HepG2 (cell line): ENCODE measurements around the gene NOTUM. TPM values are rescaled to one million over a fixed set of nuclear protein-coding genes. Genes with fewer than 3 reads are reported as not detected.

Experiments used
- AKAP8 ChIP-seq: sonication (generic); formaldehyde crosslinking; IDR thresholded peaks from 2 replicates; pipeline ENCODE4 v1.5.1; 2020; ENCODE audit warnings: mild to moderate bottlenecking, missing genetic modification reagents
- ATF7 ChIP-seq, 2 experiments: fragments of 450-650 bp in 1 of 2; sonication (generic) in 1 of 2; formaldehyde crosslinking in 1 of 2; IDR thresholded peaks; 2 replicates each; pipeline versions ENCODE4 v1.4.0 to v1.6.1; 2016 to 2020; ENCODE audit warnings: antibody characterized with exemption in 1 of 2, mild to moderate bottlenecking in 1 of 2, missing genetic modification reagents in 1 of 2
- CENPBD1 ChIP-seq: sonication (generic); formaldehyde crosslinking; IDR thresholded peaks from 2 replicates; pipeline ENCODE4 v1.8.0; 2022; ENCODE audit warnings: missing genetic modification reagents, low read depth, mild to moderate bottlenecking, borderline replicate concordance
- ELF1 ChIP-seq: sonication (generic); formaldehyde crosslinking; IDR thresholded peaks from 2 replicates; pipeline ENCODE4 v1.4.0; 2020; ENCODE audit warnings: missing genetic modification reagents
- ESRRA ChIP-seq: sonication (generic); formaldehyde crosslinking; IDR thresholded peaks from 2 replicates; pipeline ENCODE4 v1.5.1; 2020; ENCODE audit warnings: mild to moderate bottlenecking, low read depth, missing genetic modification reagents
- ISL2 ChIP-seq: sonication (generic); formaldehyde crosslinking; IDR thresholded peaks from 2 replicates; pipeline ENCODE4 v1.5.0; 2020; ENCODE audit warnings: missing genetic modification reagents
- KIAA2018 ChIP-seq: sonication (generic); formaldehyde crosslinking; IDR thresholded peaks from 2 replicates; pipeline ENCODE4 v1.5.0; 2020; ENCODE audit warnings: mild to moderate bottlenecking, missing genetic modification reagents, borderline replicate concordance
- MATR3 ChIP-seq: sonication (generic); formaldehyde crosslinking; IDR thresholded peaks from 2 replicates; pipeline ENCODE4 v1.4.0; 2020; ENCODE audit warnings: missing genetic modification reagents
- MEIS2 ChIP-seq: sonication (generic); formaldehyde crosslinking; IDR thresholded peaks from 2 replicates; pipeline ENCODE4 v1.9.0; 2021; ENCODE audit warnings: mild to moderate bottlenecking, missing genetic modification reagents
- NR2F2 ChIP-seq: IDR thresholded peaks from 2 replicates; pipeline ENCODE4 v1.6.1; 2012; ENCODE audit warnings: low read depth, inconsistent platforms, borderline replicate concordance
- RFX3 ChIP-seq: IDR thresholded peaks from 2 replicates; pipeline ENCODE4 v1.6.1; 2016; ENCODE audit warnings: missing biosample characterization, missing genetic modification reagents
- ZNF331 ChIP-seq: sonication (generic); formaldehyde crosslinking; IDR thresholded peaks from 2 replicates; pipeline ENCODE4 v1.4.0; 2020; ENCODE audit warnings: missing genetic modification reagents
- ZNF367 ChIP-seq: sonication (generic); formaldehyde crosslinking; IDR thresholded peaks from 2 replicates; pipeline ENCODE4 v1.4.0; 2020; ENCODE audit warnings: missing genetic modification reagents, borderline replicate concordance
- ZNF605 ChIP-seq: sonication (generic); formaldehyde crosslinking; IDR thresholded peaks from 2 replicates; pipeline ENCODE4 v1.8.0; 2022; ENCODE audit warnings: mild to moderate bottlenecking, missing genetic modification reagents
- ZNF768 ChIP-seq: sonication (generic); formaldehyde crosslinking; IDR thresholded peaks from 2 replicates; pipeline ENCODE4 v1.4.0; 2020; ENCODE audit warnings: missing genetic modification reagents
- ZNF781 ChIP-seq: sonication (generic); formaldehyde crosslinking; IDR thresholded peaks from 2 replicates; pipeline ENCODE4 v1.5.1; 2020; ENCODE audit warnings: borderline replicate concordance, mild to moderate bottlenecking, missing genetic modification reagents; ENCODE audit errors: not compliant biosample characterization
- ZSCAN20 ChIP-seq: sonication (generic); formaldehyde crosslinking; IDR thresholded peaks from 2 replicates; pipeline ENCODE4 v1.4.0; 2020; ENCODE audit warnings: missing genetic modification reagents, mild to moderate bottlenecking, borderline replicate concordance
- polyA plus RNA-seq, 8 experiments: library from polyadenylated mRNA; depleted of rRNA in 3 of 8; stranded (reverse) in 7 of 8; unstranded in 1 of 8; fragments of >200 nt; fragmentation: Illumina TruSeq in 4 of 8; extraction: Trizol in 4 of 8; gene quantifications; 2 replicates each; pipeline versions ENCODE4 v1.2.1 to v1.2.3, GENCODE V29; 2011 to 2016; ENCODE audit warnings: low read depth in 4 of 8, missing spikeins in 1 of 8, mixed read lengths in 1 of 8; ENCODE audit not compliant: insufficient read depth in 1 of 8
- total RNA-seq, 5 experiments: library from RNA; depleted of rRNA; stranded (reverse); fragments of >200 nt; fragmentation: Illumina TruSeq; extraction: Trizol; gene quantifications; 2 replicates each; pipeline ENCODE4 v1.2.3, GENCODE V29; 2016; ENCODE audit warnings: low read depth in 1 of 5
- TF ChIP-seq, protein P1 (sequence below): IDR thresholded peaks from 2 replicates; pipeline ENCODE4 v1.6.1; 2012; ENCODE audit warnings: low read length, improper control_type of control experiment

NOTUM gene
- total and polyA plus RNA-seq, 2 of the 13 experiments (the other 11 are each of a cell fraction or from before 2014, with no cell fraction given): 150 to 160 TPM

GRCh38 chr17:81964081-81964849 lies 3.3 kb upstream of the NOTUM start (continued):
- TF ChIP-seq, protein P1, sequence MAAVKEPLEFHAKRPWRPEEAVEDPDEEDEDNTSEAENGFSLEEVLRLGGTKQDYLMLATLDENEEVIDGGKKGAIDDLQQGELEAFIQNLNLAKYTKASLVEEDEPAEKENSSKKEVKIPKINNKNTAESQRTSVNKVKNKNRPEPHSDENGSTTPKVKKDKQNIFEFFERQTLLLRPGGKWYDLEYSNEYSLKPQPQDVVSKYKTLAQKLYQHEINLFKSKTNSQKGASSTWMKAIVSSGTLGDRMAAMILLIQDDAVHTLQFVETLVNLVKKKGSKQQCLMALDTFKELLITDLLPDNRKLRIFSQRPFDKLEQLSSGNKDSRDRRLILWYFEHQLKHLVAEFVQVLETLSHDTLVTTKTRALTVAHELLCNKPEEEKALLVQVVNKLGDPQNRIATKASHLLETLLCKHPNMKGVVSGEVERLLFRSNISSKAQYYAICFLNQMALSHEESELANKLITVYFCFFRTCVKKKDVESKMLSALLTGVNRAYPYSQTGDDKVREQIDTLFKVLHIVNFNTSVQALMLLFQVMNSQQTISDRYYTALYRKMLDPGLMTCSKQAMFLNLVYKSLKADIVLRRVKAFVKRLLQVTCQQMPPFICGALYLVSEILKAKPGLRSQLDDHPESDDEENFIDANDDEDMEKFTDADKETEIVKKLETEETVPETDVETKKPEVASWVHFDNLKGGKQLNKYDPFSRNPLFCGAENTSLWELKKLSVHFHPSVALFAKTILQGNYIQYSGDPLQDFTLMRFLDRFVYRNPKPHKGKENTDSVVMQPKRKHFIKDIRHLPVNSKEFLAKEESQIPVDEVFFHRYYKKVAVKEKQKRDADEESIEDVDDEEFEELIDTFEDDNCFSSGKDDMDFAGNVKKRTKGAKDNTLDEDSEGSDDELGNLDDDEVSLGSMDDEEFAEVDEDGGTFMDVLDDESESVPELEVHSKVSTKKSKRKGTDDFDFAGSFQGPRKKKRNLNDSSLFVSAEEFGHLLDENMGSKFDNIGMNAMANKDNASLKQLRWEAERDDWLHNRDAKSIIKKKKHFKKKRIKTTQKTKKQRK: no peak
- TF ChIP-seq MEIS2 (no peak), ISL2 (no peak), ZNF768 (CRISPR knock-in tag) (no peak; the same call in 1 of the 2 replicates), MATR3 (CRISPR knock-in tag) (no peak), KIAA2018 (CRISPR knock-in tag) (no peak), ZNF781 (CRISPR knock-in tag) (no peak), ESRRA (CRISPR knock-in tag) (no peak), NR2F2 (no peak), ELF1 (CRISPR knock-in tag) (no peak), ZNF605 (peak; percentile 39; the same call in 1 of the 2 replicates), ZNF331 (CRISPR knock-in tag) (no peak; the same call in 1 of the 2 replicates), RFX3 (no peak), ZNF367 (CRISPR knock-in tag) (no peak), AKAP8 (CRISPR knock-in tag) (peak; percentile 98), ZSCAN20 (no peak), CENPBD1 (CRISPR knock-in tag) (no peak), ATF7 (IDR thresholded peaks at IDR 0.05) (no peak), ATF7 (CRISPR knock-in tag; IDR thresholded peaks at IDR 0.05) (no peak)
